AML-193 (cell line): Measurements from ENCODE around the gene CDK6.

ENCODE experiments used
- DNase-seq, 2 experiments: peaks; one replicate each; lab custom pipeline; 2025; lab: John Stamatoyannopoulos, UW

The CDK6 gene

DNA sequence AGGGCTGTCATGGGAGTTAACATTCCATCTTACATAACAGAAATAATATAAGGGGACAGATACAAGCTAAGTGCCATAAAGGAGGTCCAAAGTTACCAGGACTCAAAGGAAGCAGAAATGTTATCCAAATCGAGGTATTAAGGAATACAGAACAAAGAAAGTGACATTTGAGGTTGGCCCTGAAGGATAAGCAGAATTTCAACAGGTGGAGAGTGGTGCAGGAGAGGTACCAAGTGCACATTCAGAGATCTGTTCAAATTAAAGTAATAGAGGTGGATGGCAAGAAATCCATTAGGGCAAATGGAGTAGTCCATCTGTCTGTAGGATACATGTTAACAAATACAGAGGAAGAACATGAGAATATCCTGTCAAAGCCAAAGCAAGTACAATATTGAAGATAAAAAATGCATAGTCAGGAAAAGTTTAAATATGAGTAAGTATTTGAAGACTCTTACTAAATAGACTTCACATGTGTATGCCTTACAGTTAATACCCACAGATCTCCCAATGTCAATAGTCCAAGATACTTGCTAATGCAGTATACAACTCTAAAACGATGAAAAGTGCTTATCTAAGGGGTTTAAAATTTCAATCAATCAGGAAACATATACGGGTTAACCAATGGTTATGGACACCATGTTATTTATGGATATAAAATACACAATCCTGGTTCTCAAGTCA is 10.0 kb downstream of the CDK6 start:
- DNase-seq, result no peak

DNA sequence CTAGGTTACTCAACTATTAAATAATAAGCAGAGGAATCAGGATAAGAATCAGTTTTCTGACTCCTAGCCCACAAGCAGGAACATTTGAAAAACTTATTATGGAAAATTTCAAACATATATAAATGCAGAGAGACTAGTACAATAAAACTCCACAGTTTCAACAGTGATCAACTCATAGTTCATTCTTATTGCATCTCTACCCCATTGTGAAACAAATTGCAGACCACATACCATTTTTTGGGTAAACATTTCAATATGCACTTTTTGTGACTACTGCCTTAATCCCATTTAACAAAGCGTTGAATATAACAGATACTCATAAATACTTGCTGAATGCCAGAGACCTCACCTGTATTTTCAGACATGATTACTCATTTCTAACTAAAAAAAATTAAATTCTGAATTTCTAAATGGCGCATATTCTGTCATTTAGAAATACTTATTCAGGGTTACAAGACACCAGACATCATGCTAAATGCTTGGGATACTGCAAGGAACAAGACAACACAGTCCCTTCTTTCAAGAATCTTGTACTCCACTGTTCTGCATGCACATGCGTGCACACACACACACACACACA is 11.4 kb downstream of the CDK6 start:
- DNase-seq, result no peak

DNA sequence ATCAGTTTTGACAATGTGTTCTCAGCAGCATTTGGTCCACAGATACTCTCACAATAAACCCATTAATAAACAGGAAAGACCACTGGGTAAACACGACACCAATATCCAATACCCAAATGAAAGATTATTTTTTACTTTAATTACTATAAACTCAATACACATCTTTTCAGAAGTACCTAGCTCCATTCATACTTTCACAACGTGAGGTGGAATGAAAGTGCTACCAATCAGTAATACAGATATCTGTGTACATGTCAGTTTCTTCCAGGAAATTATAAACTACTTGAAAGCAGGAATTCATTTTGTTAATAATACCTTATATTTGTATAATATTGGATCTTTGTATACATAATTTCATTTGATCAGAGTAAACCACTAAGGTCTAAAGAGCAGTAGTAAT is 11.9 kb downstream of the CDK6 start:
- no peak for DNase-seq

DNA sequence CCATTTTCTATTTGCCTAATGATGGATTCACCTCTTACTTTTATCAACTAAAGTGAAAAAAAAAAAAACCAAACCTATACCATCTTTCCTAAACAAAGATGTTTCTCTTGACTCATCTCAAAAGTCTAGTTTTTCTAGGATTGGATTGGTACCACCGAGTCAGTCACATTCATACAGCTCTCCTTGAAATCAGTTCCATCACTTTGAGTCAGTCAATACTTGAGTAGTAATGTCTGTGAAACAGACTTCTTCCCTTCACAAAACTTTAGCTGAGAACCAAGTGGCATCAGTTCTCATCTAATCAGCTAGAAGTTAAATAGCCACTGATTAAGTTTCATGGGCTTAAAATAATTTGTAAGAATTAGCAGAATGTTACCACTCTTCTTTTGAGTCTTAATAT is 13.3 kb downstream of the CDK6 start:
- DNase-seq, result no peak

DNA sequence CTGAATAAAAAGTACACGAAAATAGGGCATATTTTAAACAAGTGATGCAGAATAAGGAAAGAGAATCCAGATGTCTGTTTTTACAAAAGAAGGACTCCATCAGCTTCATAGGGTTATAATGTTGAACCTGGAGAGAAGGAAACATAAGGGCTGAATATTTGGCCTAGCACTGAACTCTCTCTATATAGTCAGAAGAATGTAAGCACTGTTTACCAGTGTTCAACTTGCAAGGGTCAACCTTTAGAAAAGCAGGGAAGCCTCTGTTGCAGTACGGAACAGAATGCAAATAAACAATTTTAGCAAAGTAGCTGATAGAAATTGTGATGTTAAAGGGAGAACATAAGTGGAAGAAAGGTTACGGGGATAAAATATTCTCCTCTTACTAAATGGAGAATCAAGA is 16.2 kb downstream of the CDK6 start:
- no peak for DNase-seq

DNA sequence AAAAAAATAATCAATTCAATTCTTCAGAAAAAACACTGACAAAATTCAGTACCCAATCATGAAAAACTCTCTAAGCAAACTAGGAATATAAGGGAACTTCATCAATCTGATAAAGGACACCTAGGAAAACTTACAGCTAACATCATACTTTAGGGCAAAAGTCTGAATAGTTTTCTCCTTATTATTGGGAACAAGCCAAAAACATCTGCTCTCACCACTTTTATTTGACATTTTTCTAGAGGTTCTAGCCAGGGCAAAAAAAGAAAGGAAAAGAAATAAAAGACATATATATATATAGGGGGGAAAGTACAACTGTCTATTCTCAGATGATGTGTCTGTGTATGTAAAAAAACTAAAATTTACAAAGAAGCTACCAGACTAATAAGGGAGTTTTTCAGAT is 19.0 kb downstream of the CDK6 start:
- DNase-seq, result no peak

DNA sequence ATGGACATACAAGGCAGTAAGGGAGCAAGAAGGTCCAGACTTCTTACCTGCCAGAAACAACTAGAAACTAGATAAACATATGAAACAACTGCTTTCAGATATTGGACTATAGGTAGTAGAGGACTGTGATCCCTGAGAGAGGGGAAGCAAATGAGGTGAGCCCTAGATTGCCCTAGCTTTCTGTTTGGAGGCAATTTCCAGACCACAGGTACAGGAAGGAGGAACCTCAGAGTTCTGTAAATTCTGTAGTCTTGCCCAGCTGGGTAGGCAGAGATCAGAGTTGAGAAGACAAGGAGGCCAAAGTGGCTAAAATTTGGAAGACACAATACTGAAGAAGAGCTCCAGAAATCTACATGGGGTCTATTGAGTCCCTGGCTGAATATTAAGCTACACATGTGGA is 21.0 kb downstream of the CDK6 start:
- DNase-seq, result no peak

DNA sequence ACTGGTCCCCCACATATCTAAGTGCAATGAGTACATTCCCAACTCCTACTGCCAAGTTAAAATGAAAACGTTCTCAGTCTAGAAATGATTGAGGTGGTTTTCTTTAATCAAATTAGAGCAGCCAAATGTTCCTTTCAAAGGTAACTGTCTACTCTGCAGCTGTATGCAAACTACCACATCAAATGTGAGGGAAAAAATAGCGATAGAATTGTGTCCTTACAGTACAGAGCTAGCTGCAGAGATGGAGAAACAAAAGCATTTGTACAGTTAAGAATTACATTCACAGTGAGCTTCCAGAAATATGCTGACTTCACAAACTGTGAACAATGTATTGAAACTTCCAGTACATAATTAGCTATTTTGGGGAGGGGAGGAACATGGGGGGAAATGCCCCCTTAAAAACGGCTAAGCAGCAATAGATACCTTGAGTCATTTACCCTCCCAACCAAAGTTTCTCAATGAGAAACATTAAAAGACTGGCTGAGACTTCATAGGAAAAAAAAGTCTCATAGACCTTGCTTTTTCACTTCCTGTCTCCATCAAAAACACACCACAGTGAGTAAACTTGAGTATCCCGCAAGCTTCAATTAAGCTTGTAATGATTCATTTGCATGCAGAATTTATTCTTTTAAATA is 22.9 kb downstream of the CDK6 start:
- no peak for DNase-seq

DNA sequence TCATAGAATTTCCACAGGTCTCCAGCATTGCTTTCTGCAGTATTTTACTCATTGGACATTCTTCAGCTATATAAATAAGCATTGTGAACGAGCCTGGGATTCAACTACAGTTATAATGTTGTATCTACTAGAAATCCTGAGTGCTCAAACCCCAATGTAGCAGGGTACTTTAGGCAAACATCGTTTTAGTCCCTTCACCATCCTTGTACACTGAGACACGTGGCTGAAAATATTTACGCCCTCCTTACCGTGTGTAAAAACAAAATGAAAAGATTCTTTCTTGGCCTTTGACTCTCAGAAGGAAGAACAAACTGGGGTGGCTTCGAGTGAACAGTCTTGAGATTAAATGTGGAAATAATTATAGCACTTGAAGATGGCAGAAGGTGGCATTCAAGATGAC is 25.2 kb downstream of the CDK6 start:
- DNase-seq, result no peak

DNA sequence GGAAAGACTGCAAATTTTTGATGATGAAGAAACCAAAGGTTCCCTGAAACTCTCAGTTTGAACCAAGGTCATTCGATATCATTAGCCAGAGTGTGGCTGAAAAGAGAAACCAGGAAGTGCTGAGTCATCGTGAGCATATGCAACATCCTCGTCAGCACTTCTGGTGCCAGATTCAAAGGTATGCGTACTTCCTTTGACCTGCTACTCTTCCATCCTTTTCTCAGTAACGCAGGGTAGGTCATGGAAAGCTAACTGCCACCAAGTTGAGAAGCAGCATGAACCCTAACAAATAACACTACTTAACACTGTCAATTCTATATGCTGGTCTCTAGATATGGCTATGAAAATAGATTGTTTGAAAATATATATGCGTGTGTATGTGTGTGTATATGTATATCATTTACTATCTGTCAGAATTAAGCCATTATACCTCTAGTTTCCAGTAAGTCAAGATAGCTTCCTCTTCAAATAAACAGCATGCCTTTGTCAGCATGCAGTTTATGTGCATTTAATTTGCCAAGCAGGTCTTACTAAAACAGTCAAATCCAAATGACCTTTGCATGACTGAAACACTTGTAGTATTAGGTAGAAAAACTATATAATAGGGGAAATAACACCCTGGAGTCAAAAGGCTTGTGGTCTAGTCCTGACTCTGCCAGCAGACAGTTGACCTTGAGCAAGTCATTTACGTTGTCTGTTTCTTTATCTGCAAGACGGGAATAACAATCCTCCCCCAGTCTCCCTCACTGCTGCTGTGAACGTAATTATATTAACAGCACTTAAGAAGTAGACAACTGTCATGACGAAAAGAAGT is 26.4 kb downstream of the CDK6 start:
- DNase-seq, result peak; percentile 72 to 82

DNA sequence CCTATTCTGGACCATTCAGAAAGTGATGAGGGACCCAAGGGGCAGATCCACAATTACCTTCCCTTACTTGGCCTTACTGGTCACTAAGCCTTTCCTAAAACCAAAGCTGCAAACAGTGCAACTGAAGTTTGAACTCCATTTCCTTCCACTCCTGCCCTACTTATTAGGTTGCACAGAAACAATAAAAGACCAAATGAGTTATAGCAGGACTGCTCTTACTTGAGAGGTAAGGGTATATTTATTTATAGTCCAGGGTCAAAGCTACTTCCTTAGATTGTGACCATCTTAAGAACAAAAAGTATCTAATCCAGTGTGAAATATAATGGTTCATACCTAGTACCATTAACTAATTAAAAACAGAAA is 27.0 kb downstream of the CDK6 start:
- no peak for DNase-seq

DNA sequence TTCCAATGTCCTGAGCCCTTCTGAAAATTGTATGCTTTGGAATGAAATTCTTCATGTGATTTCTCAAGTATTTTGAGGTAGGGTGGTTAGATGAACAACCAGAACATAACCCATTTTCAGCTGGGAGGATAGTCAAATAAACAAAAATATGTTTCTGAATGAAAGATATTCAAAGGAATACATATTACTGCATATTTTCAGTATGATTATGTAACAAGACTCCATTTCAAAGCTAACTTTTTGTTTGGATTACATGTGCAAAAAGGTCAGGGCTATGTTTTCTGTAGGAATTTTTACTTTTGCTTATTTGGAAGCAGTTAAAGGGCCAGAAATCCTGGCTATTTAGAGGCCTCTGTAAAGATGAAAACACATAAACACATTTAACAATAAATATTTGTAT is 27.7 kb downstream of the CDK6 start:
- no peak for DNase-seq

DNA sequence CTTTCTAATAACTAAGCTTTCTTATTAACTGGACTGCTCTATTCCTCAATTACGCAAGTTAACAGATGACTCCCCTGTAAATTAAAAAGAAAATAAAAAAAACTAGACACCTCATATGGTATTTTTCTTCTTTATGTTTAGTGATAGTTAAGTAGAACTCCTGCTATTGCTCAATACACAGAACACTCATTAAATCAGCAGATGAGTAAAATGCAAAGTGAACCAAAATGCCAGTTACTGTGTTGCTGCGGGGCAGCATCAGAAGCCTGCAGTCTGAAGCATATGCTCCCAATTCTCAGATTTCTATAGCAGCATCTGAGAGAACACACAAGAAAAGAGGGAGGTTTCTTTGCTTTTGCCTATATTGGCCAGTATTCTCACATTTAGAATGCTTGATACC is 28.4 kb downstream of the CDK6 start:
- no peak for DNase-seq

DNA sequence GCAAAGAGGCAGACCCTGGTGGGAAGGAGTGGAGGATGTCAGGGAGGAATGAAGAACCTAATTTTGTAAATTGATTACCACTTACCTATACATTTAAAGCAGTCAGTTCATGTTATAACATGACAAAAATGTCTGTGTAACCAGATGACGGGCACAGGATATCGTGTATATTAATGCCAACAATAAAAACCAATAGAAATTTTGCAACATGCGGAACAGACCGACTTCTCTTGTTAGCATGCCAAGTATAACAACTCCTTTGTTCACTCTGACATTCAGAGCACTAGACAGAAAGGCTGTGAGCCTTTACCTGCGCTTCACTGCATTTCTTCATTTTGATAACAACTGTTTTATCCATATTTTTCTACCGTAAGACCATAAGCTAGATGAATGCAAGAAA is 29.9 kb downstream of the CDK6 start:
- DNase-seq, result no peak

DNA sequence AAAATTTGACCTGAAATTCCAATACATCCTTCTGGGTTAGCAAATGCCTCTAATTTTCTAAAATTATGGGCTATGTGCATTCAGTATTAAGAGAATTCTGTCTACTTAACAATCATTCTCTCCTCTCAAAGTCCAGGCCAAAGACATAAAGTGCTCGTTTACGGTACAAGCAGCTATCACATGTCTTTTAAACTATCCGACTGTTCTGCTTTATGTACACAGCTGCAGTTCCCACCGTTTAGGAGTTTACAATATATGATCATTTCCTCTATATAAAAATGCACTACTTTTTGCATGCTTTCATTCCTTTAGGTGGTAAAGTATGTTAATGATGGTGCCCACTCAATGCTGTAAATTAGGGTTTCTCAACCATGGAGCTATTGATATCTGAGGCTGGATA is 34.0 kb downstream of the CDK6 start:
- DNase-seq, result no peak

DNA sequence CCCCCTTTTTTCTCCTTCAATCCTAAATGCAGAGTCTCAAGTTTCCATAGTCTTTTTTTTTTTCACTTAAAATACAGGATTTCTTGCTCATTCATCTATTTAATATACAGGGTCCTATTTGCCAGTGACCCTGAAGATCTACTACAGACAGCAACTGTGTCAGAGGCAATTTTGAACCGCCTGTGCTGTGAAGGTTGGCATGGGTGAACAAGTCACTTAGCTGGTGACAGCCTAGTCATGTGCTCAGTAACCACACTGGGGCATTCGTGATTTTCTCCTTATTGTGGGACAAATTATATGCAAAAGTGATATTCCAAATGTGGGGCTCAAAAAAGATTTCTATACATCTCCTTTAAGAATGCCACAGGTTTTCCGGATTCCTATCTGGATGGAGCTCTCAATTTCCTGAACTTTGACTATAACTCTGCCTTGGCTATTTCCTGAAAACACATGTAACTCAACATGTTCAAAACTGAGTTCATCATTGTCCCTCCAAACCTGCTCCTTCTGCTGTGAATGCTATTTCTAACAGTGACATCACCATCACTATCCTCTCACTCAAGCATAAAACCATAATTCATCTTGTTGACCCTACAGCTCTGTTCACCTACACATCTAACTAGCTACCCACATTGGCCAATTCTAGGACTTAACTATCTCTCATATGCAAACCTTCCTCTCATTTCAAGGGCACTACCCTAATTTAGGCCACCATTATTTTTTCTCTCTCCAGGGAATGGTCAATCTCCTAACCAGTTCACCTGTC is 36.7 kb downstream of the CDK6 start:
- no peak for DNase-seq

DNA sequence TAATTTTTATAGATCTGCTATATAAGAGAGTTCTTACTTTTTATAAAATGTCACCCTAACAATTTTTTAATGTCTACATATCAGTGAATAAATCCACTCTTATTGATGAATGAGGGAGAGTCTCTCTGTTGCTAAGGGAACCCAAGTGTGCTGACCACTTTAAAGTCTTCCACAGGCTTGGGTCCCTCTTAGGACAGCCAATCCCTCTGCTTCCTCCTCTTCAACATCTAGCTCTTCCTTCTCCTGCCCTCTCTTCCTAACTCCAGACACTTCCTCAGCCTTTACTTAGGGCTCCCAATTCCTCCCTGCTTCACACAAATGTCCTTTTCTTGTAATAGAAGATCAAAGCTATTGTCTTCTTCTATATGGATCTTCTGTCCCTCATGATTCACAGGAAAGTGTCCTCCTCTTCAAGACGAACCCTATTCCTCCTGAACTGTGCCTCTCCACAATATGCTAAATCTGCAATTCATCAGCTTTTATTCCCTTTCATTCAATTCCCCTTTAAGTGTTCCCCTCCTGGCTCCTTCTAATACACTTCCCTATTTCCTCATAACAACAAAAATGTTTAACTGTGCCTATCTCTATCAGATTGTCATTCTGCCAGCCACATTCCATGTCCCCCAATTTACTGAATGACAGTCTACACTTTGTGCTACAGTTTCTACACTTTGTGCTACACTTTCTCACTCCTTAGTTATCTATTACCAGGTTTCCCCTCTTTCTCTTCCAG is 37.7 kb downstream of the CDK6 start:
- peak in 1 of 2 experiments; percentile 1 for DNase-seq

DNA sequence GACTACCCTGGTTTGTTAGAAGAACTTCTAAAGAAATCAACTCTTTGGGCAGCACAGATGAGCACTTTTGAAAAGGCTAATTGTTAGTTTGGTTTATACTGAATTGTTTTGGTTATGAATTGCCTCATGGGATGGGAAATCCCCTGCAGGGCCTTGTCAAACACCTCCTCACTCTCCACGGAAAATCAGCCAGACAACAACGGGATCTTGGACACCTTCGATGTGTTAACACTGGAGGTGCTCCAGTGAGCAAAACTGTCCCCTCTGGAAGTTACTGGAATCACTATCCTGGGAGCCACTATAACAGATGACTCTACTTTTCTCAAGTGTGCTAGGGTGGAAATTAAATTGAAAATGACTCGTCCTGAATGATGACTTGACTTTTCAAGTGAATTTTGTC is 38.7 kb downstream of the CDK6 start:
- DNase-seq, result no peak

DNA sequence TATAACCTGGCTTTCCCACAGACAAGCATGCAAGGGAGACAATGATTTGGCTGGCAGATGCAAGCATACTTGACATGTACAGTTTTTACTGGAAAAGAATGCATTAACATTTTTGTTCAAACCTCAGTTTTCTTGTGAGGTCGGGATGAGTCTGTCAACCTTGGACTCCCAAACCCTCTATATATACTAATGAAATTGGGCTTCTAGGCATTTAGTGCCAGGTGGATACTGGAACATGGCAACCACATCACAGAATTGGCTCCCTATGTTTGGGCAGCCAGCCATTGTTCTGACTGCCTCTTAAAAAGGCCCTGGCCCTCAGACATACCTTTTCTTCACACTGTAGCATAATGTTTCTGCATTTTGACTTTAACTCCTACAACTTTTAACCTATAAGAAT is 39.1 kb downstream of the CDK6 start:
- DNase-seq, result no peak

DNA sequence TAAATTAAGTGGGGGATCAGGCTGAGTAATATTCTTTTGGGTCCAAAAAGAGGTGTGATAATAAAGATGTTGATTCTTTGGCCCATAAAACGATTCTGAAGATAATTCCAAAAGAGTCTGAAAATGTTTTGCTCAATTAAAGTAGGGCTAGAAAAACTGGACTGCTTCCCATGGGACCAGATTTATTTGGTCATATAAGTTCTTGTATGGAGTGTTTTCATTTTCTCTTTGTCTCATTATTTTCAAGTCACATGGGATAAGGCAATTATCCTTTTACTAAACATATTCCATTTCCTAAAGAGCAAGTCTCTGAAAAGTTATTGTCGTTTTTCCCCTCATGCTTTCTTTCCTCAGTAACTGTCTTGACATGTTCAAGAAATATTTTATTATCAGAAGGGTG is 41.5 kb downstream of the CDK6 start:
- no peak for DNase-seq

DNA sequence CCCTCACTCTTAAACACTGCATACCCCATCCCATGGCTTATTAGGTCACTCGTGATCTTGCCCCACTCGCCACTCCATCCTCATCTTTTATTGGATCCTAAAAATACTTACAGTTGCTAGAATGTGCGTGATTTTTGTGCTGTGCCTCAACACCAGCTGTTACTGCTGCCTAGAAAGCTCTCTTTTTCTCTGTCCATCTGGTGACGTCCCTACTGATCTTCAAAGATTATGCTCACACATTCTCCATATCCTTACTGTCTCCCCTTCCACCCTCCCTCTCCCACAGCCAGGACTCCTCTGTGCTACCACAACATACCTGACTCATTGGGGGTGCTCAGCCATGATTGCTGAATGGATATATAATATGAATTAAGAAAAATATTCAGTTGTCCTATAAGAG is 42.0 kb downstream of the CDK6 start:
- no peak for DNase-seq
